LNCaP clone FGC (cell line): ENCODE results near the gene PAXIP1.

ENCODE experiments used
- DNase-seq: peaks from one replicate; pipeline ENCODE4 v3.0.0-alpha.2; 2011; ENCODE audit warnings: low read depth
- H3K4me3 ChIP-seq: 2 replicates; pipeline ENCODE4 v1.5.1; 2011; ENCODE audit warnings: mild to moderate bottlenecking, low read depth, low read length, control low read depth
- TF ChIP-seq, protein P1 (sequence below): IDR thresholded peaks from 2 replicates; pipeline ENCODE4 v1.5.1; 2012; ENCODE audit warnings: mild to moderate bottlenecking; ENCODE audit not compliant: control insufficient read depth, insufficient read depth; ENCODE audit errors: extremely low read depth

PAXIP1 gene

DNA sequence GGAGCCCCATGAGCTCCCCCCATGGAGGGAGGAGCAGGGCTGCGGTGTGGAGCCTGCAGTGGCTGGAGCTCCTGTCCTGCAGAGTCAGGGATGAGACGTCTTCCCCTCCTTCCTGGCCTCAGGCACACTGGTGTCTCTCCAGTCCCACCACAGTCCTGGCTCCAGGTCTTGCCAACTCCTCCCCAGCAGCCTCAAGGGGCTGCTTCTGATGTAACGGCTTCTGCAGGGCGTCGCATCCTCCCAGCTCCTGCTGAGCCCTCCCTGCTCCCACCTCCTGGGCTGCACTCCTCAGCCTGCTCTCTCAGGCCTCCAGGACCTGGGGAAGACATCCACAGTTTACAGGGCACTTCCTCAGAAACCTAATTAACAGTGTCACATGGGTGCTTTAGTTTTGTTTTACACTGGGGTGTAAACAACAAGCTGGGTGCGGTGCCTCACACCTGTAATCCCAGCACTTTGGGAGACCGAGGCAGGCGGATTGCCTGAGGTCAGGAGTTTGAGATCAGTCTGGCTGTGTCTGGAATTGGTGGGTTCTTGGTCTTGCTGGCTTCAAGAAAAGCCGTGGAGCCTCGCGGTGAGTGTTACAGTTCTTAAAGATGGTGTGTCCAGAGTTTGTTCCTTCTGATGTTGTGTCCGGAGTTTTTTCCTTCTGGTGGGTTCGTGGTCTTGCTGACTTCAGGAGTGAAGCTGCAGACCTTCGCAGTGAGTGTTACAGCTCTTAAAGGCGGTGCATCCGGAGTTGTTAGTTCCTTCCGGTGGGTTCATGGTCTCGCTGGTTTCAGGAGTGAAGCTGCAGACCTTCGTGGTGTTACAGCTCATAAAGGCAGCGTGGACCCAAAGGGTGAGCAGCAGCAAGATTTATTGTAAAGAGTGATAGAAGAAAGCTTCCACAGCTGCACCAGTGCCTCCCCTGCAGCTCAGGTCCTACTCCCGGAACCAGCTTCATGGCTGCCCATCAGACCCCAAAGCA, 95.0 kb downstream of the PAXIP1 start:
- H3K4me3 ChIP-seq, result no peak overlapping the region

DNA sequence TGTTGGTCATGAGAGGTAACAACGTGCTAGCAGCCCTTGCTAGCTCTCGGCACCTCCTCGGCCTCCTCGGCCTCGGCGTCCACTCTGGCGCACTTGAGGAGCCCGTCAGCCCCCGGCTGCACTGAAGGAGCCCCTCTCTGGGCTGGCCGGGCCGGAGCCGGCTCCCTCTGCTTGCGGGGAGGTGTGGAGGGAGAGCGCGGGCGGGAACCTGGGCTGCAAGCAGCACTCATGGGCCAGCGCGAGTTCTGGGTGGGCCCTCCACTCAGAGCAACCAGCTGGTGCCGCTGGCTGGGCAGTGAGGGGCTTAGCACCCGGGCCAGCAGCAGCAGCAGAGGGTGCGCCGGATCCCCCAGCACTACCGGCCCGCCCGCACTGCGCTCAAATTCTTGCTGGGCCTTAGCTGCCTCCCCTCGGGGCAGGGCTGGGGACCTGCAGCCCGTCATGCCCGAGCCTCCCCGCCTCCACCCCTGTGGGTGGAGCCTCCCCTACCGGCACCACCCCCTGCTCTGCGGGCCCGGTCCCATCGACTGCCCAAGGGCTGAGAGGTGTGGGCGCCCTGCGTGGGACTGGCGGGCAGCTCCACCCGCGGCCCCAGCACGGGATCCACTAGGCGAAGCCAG, 96.1 kb downstream of the PAXIP1 start:
- TF ChIP-seq, protein P1, sequence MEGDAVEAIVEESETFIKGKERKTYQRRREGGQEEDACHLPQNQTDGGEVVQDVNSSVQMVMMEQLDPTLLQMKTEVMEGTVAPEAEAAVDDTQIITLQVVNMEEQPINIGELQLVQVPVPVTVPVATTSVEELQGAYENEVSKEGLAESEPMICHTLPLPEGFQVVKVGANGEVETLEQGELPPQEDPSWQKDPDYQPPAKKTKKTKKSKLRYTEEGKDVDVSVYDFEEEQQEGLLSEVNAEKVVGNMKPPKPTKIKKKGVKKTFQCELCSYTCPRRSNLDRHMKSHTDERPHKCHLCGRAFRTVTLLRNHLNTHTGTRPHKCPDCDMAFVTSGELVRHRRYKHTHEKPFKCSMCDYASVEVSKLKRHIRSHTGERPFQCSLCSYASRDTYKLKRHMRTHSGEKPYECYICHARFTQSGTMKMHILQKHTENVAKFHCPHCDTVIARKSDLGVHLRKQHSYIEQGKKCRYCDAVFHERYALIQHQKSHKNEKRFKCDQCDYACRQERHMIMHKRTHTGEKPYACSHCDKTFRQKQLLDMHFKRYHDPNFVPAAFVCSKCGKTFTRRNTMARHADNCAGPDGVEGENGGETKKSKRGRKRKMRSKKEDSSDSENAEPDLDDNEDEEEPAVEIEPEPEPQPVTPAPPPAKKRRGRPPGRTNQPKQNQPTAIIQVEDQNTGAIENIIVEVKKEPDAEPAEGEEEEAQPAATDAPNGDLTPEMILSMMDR, result no peak
- DNase-seq, result no peak
- H3K4me3 ChIP-seq, result no peak overlapping the region

More for the DNA sequence above, 95.0 kb downstream of the PAXIP1 start:
- DNase-seq, result no peak
- TF ChIP-seq, protein P1, result no peak

DNA sequence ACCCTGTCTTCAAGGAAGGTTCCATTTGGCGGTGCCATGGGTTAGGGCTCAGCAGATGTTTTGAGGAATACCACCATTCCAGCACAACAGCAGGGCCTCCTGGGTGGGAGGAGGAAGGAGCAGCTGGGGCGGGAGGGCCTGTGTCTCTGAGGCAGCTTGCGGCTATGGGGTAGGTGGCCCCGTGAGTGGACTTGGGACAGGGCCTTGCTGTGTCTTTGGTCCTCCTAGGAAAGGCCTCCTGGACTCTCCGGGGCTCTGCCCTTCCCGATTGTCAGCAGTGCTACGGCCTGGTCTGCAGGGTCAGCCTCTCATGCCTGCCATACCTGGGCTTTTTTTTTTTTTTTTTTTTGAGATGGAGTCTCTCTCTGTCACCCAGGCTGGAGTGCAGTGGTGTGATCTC, 96.7 kb downstream of the PAXIP1 start:
- H3K4me3 ChIP-seq, result no peak overlapping the region
- no peak for DNase-seq
- TF ChIP-seq, protein P1, result no peak

DNA sequence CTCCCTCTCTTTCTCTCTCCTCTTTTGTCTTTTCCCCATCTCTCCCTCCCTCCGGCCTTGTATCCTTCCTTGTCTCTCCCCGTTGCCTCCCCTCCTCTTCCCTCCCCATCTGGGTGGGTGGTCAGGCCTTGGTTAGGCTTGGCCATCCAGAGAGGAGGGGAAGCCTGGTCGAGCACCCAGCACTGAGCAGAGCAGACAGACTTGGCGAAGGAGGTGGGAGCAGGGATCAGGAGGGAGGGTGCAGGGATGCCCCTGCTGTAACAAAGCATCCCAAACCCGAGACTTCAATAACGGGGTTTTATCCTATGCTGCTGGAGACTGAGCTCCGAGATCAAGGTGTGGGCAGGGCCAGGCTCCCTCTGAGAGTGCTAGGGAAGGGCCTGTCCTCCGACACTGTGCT, 97.3 kb downstream of the PAXIP1 start:
- TF ChIP-seq, protein P1, result no peak
- DNase-seq, result no peak
- no peak overlapping the region for H3K4me3 ChIP-seq

DNA sequence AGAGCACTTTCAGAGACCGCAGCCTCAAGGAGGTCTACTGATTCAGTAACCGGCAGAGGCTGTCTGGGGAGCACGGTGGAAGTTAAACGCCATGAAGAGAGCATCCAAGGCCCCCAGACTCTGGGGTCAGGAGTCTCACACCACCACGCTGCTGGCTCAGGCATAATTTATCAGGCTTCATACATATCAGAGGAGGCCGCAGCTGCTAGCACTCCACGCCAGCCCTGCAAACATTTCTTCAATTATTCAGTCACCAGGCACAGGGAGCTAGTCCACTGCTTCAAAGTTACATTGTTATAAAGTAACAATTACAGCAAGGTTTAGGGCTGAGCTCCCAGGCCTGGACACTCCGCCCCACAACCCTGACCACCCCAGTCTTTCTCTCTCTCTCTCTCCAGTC, 97.8 kb downstream of the PAXIP1 start:
- TF ChIP-seq, protein P1, result no peak
- H3K4me3 ChIP-seq, result no peak overlapping the region
- DNase-seq, result no peak

DNA sequence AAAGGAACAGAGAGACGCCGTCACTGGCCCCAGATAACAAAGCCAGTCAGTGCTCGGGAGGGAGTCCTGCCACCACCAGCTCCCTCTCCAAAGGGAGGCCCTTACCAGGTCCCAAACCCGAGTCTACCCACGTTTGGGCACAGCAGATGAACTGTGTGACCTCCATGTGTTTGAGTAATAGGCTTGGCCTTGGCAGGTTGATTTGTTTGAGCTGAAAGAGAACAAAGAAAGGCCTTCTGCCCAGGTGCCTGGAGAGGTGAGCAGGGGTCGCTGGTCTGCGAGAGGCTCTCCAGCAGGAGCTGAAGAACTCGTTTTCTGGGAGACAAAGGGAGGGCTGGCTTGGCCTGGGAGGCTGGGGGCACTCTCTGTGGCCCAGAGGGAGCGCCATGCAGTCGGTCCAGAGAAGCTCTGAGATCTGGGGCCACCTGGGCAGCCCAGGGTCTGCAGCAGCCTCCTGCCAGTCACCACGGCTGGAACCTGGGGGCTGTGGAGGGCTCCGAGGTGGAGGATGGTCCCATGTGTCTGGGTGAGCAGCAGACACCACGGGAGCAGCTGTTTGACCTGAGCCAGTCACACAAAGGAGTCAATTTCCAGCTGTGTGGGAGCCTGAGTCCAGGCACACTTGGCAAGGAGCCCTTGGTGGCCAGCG, 99.7 kb downstream of the PAXIP1 start:
- H3K4me3 ChIP-seq, result no peak overlapping the region
- DNase-seq, result no peak
- TF ChIP-seq, protein P1, result no peak
